Measurements from ENCODE around the gene HS3ST6.
"Not testable (repeated sequence)": the region's sequence is repeated elsewhere in the genome, so short reads cannot be mapped to it uniquely, and the experiment has no call there.

Gene HS3ST6

DNA sequence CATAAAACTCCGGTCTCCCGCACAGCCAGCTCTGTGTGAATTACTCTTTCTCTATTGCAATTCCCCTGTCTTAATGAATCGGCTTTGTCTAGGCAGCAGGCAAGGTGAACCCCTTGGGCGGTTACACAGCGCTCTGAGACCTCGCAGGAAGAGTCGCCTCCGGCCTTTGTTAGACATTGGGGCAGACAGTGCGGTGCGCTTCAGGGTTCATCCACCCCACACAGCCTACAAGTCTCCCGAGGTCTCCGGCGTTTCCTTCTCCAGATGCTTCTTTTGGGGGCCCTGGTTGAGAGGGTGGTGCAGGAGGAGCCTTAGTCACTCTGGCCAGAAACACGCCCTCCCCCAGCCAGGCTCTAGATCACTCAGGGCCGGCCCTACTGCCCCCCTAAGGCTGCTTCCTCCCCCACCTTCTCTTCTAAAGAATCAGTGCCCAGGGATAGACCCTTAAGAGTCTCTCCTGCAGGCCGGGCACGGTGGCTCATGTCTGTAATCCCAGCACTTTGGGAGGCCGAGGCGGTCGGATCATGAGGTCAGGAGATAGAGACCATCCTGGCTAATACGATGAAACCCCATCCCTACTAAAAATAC is 26.5 kb upstream of the HS3ST6 start:
- in situ Hi-C loops (cut with MboI; ENCODE audit: low pct_unique_long_range_greater_than_20kb, low sequenced_read_pairs, unreplicated experiment) = no loop called here
- no peak for DNase-seq (ENCODE audit: low spot score)
- TF ChIP-seq, protein P1, sequence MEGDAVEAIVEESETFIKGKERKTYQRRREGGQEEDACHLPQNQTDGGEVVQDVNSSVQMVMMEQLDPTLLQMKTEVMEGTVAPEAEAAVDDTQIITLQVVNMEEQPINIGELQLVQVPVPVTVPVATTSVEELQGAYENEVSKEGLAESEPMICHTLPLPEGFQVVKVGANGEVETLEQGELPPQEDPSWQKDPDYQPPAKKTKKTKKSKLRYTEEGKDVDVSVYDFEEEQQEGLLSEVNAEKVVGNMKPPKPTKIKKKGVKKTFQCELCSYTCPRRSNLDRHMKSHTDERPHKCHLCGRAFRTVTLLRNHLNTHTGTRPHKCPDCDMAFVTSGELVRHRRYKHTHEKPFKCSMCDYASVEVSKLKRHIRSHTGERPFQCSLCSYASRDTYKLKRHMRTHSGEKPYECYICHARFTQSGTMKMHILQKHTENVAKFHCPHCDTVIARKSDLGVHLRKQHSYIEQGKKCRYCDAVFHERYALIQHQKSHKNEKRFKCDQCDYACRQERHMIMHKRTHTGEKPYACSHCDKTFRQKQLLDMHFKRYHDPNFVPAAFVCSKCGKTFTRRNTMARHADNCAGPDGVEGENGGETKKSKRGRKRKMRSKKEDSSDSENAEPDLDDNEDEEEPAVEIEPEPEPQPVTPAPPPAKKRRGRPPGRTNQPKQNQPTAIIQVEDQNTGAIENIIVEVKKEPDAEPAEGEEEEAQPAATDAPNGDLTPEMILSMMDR (IDR thresholded peaks at IDR 0.05; ENCODE audit: extremely low read depth, insufficient read depth, missing control alignments) = no peak

DNA sequence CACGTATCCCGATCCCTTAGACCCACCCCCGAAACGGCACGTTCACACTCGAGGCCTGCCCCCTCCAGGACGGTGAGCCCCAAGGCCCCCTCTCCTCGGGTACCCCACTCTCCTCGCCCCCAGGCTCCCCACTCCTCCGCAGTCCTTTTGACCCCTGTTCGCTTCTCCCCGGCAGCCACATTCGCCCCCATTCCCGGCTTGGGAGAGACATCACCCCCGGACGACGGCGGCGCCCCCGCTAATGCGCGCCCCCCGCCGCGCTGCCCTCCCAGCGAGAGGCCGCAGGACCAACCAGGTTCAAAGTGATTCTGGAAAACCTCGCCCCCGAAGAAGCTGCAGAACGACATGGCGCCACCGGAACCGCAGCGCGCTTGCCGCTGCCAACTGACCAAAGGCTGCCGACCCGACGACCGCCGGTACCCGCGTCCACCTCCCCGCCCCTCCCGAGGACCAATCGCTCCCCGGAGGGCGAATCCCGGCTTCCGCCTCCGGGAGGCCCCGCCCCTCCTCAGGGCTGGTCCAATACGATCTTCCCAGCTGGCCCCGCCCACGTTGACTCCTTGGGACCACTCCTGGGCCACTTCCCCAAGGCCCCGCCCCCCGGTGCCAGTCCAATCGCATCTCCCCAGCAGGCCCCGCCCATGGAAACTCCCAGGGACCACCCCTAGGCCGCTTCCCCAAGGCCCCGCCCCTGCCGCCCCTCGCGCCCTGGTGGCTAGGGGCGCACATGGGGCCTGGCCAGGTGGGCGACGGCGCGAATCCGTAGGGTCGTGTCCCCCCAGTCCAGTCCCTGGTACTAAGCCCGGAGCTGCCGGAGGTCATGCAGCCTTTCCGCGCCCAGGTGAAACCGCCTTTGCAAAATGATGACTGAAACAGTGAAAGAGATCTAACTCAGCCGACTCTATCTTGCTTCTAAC is 24.9 kb upstream of the HS3ST6 start, which contains the start of gene MSRB1:
MSRB1 (minus strand) TSS at position 390 of the 917 bp plus-strand sequence; CDS start at position 347, 43 bp downstream.
- peak; percentile 100 for DNase-seq (ENCODE audit: low spot score)
- TF ChIP-seq, protein P1 (IDR thresholded peaks at IDR 0.05; ENCODE audit: extremely low read depth, insufficient read depth, missing control alignments) = no peak
- in situ Hi-C loops (cut with MboI; ENCODE audit: low pct_unique_long_range_greater_than_20kb, low sequenced_read_pairs, unreplicated experiment) = no loop called here

DNA sequence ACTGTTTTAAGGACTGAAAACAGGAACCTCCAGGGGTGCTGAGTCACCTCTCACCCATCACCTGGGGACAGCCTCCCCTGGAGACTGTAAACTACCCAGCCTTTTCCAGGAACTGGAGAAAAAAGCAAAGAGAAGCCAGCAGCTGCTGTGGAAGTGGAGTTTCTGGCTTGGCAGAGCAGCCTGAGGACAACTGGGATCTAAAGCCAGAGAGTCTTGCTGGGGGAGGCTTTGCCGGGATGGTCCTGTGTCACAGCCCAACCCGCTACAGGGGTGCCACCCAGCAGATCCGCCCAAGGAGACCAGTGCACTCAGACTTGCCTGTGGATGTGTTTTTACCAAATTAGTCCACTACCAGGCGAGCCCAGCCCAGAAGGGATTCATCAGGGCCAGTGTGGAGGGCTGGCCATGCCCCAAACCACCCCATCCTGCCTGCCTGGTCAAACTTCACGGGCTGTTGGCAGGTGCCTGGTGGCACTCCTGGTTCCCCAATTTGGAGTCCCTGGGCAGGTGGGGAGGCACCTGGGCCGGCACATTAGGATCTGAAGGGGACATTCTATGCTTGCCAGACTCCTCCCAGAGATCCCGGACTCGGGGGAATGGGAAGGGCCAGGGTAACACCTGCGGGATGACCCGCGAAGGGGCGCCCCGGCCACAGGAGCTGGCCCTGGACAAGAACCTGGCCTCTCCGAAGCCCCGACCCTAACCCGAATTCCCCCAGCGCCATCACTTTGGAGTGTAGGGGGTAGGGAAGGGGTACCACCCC is 24.0 kb upstream of the HS3ST6 start:
- TF ChIP-seq, protein P1 (IDR thresholded peaks at IDR 0.05; ENCODE audit: extremely low read depth, insufficient read depth, missing control alignments) = no peak
- no peak for DNase-seq (ENCODE audit: low spot score)

DNA sequence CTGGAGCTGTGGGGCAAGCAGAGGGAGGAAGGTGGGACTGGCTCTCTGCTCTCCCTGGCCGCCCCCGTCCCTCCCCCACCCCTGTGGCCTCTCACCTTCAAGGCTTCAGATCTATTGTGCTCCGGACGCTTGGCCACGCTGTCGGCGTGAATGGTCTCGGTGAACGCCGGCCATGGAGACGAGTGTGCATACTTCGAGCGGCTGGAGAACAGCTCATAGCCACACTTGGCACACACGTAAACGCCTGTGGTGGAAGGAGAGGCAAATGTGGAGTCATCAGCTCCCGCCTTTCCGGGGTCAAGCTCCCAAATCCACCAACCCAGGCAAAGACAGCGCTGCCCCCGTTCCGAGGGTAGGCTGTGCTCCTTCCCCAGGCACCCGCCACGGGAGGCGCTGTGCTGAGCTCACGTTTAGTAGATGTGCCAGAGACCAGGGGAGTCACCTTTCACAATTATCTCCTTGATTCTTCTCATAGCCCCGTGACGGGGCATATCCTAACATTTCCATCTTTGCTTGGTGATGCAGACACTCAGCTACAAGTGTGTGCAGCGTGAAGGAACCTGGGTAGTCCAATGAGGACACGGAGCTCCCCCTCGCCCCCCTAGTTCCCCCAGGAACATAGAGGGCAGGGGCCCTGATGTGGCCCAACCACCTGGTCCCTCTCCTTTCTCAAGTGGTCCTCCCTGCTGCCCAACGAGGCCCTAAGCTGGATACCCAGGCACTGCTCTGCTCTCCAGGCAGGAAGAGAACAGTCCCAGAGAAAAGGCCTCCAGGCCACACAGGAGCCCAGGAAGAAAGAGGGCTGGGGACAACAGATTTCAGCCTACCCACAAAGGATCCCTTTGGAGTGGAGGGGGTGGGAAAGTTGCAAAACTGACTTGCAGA is 23.2 kb upstream of the HS3ST6 start:
- TF ChIP-seq, protein P1 (IDR thresholded peaks at IDR 0.05; ENCODE audit: extremely low read depth, insufficient read depth, missing control alignments) = no peak
- DNase-seq (ENCODE audit: low spot score) = no peak
- in situ Hi-C loops (cut with MboI; ENCODE audit: low pct_unique_long_range_greater_than_20kb, low sequenced_read_pairs, unreplicated experiment) = no loop called here

More for the DNA sequence above, 24.0 kb upstream of the HS3ST6 start:
- in situ Hi-C loops (cut with MboI; ENCODE audit: low pct_unique_long_range_greater_than_20kb, low sequenced_read_pairs, unreplicated experiment) = no loop called here

DNA sequence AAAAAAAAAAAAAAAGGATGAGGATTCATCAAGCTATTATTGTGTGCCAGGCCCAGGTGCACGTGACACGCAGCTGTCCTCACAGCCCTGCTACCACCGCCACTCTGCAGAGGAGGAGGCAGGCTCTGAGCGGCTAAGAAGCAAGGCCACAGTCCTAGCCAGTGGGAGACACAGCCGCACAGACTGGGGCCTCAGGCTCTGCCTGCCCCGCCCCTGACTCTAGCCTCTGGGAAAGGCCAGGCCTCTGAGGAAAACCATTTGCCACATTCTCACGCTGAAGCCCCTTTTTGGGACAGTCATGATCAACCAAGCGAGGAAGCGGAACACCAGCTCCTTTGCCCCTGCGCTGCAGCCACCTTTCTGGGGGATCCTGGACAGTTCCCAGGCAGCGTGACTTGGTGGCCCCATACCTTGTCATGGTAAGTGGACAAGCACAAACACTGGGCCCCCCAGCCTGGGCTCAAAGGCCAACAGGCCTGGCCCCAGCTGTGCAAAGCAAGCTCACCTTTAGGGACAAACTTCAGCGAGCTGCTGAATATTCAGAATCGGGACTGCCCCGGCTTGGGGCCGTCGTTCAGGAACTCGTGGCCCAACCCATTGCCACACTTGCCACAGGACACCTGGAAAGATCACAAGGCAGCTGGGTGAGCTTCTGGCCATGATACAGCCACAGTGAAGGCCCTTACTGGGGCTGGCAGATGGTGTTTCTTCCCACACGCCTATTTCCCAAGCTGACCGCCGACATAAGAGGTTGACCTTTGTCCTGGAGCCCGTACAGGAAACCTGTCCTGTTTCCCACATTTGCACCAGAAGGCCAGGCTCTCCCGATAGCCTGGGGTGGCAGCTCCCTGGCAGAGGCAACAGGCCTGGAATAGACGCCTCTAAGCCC is 22.3 kb upstream of the HS3ST6 start:
- in situ Hi-C loops (cut with MboI; ENCODE audit: low pct_unique_long_range_greater_than_20kb, low sequenced_read_pairs, unreplicated experiment) = no loop called here
- TF ChIP-seq, protein P1 (IDR thresholded peaks at IDR 0.05; ENCODE audit: extremely low read depth, insufficient read depth, missing control alignments) = no peak
- DNase-seq (ENCODE audit: low spot score) = no peak

DNA sequence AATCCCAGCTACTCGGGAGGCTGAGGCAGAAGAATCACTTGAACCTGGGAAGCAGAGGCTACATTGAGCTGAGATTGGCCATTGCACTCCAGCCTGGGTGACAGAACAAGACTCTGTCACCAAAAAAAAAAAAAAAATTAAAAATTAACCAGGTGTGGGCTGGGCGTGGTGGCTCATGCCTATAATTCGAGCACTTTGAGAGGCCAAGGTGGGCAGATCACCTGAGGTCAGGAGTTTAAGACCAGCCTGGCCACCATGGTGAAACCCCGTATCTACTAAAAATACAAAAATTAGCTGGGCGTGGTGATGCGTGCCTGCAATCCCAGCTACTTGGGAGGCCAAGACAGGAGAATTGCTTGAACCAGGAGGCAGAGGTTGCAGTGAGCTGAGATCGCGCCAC is 21.6 kb upstream of the HS3ST6 start:
- in situ Hi-C loops (cut with MboI; ENCODE audit: low pct_unique_long_range_greater_than_20kb, low sequenced_read_pairs, unreplicated experiment) = loop anchor here (10.0 kb wide), 1 partner anchor 75 kb away; no protein-coding TSS in a partner anchor

More for the DNA sequence above, 21.6 kb upstream of the HS3ST6 start:
- not testable (repeated sequence) for DNase-seq (ENCODE audit: low spot score)
